Choroid plexus epithelial cell (primary cell): ENCODE measurements around the gene CENPX.

ENCODE experiments used
- DNase-seq: peaks from one replicate; pipeline ENCODE4 v3.0.0-alpha.2; 2010; ENCODE audit warnings: low read depth
- H3K4me3 ChIP-seq: 2 replicates; pipeline ENCODE4 v1.5.1; 2011; ENCODE audit warnings: low read depth, mild to moderate bottlenecking, control low read depth, low read length, moderate library complexity
- TF ChIP-seq, protein P1 (sequence below): conservative IDR thresholded peaks from 2 replicates; pipeline ENCODE4 v1.5.1; 2011; ENCODE audit warnings: low read depth, mild to moderate bottlenecking, control low read depth, inconsistent platforms, low read length, moderate library complexity

The CENPX gene

DNA sequence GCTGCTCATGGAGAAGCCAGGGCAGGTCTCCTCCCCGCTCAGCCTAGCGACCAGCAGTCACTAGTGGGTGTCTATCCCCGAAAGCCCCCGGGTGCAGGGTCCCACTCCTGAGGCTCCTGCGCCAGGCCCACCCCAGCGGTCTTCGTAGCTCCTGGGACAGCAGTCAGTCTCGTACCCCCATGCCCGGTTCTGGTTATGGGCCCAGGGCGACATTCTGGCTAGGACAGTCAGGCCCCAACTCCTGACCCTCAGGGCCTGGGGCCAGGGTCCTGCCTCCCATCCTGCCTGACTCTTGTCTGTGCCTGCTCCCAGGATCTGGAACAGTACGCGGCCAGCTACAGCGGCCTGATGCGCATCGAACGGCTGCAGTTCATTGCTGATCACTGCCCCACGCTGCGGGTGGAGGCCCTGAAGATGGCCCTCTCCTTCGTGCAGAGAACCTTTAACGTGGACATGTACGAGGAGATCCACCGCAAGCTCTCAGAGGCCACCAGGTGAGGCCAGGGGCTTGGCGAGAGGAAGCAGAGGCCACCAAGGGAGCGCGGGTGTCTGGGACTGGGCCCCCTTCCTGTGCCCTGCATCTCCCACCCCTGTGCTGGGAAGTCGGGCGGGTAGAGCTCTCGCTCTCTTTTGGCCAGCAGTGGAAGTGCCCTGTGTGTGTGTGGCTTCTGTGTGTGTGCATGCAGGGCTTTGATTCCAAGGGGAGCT is 31.0 kb upstream of the CENPX start:
- TF ChIP-seq, protein P1, sequence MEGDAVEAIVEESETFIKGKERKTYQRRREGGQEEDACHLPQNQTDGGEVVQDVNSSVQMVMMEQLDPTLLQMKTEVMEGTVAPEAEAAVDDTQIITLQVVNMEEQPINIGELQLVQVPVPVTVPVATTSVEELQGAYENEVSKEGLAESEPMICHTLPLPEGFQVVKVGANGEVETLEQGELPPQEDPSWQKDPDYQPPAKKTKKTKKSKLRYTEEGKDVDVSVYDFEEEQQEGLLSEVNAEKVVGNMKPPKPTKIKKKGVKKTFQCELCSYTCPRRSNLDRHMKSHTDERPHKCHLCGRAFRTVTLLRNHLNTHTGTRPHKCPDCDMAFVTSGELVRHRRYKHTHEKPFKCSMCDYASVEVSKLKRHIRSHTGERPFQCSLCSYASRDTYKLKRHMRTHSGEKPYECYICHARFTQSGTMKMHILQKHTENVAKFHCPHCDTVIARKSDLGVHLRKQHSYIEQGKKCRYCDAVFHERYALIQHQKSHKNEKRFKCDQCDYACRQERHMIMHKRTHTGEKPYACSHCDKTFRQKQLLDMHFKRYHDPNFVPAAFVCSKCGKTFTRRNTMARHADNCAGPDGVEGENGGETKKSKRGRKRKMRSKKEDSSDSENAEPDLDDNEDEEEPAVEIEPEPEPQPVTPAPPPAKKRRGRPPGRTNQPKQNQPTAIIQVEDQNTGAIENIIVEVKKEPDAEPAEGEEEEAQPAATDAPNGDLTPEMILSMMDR: no peak
- no peak for DNase-seq
- H3K4me3 ChIP-seq: peak overlapping the region; percentile 77

- TF ChIP-seq, protein P1: no peak
- DNase-seq: no peak
- peak overlapping the region; percentile 77 for H3K4me3 ChIP-seq
These were observed 30.5 kb upstream of the CENPX start for GRCh38 chr17:82053130-82053529.

DNA sequence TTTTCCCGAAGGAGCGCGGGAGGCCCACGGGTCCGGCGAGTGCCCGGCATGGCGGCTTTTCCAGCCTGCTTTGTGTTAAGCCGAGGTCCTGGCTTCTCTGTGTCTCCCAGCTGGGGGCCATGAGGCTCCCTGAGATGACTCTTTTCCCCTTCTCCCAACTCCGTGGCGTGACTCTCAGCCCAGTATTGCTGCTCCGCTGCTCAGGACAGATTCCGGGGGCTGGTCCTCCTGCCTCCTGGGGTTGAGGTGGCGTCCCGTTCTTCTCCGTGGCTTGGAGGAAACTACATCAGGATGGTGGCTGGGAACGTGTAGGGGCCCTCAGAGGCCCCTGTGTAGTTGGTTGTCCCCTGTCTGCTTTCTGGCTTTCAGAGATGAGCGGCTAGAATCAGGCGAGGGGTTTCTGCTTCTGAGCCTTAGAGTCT is 30.0 kb upstream of the CENPX start:
- TF ChIP-seq, protein P1: no peak
- no peak for DNase-seq
- H3K4me3 ChIP-seq: peak overlapping the region; percentile 77

GRCh38 chr17:82051776-82052637 is 29.3 kb upstream of the CENPX start, which contains the start of the genes GPS1 and RFNG:
GPS1 (plus strand) TSS chr17:82051898; CDS start chr17:82051932, 34 bp downstream.
RFNG (minus strand) TSS chr17:82051811; CDS start chr17:82051766, 45 bp downstream.
- TF ChIP-seq, protein P1: no peak
- peak; percentile 59 for DNase-seq
- H3K4me3 ChIP-seq: peak within 1 kb of the TSS; percentile 77

DNA sequence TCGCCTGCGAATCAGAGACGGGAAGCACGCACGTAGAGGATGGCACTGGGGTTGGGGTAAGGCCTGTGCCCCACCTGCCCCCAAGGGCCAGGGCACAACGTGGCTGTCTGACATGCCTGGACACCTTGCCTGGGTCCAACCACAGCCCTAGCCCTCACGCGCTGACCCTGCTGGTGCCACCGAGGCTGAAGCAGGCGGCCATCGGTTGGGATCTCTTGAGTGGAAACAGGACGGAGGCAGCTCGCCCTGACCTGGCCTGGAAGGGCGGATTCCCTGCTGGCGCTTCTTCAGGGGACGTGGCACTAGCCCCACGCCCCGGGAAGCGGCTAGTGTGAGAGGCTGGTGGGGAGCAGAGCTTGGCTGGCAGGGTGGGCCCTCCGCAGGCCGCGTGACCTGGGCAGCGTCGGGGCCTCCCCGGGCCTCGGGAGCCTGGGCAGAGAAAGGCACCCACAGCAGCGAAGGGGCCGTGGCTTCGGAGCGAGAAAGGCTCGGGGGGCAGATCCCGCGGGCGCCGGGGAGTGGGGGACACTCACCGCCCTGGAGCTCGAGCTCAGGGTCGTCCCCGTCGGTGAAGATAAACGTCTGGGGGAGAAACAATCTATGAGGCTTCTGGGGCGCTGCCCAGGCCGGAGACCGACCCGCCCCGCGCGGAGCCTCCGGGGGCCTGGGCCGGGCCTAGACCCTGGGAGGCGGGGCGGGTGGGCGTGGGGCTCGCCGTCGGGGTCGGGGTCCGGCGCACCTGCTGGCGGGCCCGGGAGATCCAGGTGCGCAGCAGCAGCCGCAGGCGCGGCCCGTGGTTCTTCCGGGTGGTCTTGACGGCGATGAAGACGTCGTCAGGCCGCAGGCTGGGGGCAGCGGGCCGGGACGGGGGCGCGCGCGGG is 28.3 kb upstream of the CENPX start:
- TF ChIP-seq, protein P1: no peak
- DNase-seq: no peak
- peak overlapping the region; percentile 77 for H3K4me3 ChIP-seq

DNA sequence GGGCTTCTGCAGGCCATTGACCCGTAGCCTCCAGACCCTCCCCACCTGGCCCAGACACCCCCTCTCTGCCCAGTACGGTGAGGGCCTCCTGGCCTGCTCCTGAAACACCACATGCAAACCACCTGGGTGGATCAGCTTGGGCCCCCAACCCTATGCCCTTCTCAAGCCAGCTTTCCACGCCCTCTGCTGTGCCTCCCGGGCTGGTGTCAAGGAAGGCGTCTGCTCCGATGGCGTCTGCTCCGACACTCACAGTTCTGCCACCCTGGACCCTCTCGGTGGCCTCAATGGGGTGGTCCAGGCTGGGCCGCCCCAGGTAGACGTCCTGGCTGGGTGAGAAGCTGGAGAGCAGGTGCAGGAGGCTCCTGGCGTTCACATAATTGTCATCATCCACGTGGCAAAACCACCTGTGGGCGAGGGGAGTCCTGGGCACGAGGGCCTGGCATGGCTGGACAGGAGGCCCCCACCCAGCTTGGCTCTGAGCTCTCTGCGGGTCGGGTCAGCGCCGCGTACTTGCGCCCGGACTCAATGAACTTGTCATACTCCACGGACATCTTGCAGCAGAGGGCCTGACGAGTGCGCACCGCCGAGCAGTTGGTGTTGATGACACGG is 27.6 kb upstream of the CENPX start:
- TF ChIP-seq, protein P1: no peak
- H3K4me3 ChIP-seq: peak overlapping the region; percentile 77
- DNase-seq: no peak
